HG03565 (cell line): ENCODE measurements around the gene ACTN4.

Source experiments
- ATAC-seq: cut with Tn5 transposase; IDR thresholded peaks from one replicate; pipeline ENCODE4 v1.9.1; 2021; ENCODE audit warnings: mild to moderate bottlenecking, moderate library complexity; ENCODE audit not compliant: unreplicated experiment

ACTN4 gene

DNA sequence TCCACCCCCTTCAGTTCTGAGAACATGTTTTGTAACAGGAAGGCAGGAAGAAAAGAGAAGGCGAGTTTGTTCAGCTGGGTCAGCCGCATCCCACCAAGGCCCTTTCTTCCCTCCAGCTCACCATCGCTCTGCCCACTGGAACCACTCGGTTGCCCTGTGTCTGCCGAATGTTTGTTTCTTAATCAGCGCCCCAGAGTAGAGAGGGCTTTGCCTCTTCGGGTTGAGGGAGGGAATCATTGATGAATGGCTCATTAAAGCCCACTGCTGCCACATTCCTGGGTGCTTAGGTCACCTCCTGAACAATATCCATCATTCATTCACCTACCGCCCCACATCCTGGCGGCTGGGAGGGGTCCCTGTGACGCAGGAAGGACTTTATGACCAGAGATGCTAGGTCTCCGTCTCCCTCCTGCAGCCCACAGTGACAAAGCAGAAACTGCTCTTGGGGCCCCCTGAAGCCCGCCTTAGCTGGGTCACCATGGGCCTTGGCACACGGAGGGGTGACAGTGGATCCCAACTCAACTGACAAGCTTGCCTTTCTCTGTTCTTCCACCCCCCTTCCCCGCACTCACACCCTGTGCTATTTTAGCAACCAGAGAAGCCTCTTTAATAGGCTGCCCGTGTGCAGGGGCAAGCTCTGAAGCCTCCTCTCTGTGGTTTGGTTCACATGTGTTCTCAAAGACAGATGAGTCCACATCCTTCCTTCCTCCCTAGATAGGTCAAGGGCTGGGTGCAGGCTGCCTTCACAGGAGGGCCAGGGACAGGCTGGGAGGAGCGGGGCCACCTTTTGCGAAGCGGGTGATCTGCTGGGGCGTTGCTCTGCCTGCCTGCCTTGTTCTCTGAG is 46.2 kb downstream of the ACTN4 start:
- no peak for ATAC-seq

DNA sequence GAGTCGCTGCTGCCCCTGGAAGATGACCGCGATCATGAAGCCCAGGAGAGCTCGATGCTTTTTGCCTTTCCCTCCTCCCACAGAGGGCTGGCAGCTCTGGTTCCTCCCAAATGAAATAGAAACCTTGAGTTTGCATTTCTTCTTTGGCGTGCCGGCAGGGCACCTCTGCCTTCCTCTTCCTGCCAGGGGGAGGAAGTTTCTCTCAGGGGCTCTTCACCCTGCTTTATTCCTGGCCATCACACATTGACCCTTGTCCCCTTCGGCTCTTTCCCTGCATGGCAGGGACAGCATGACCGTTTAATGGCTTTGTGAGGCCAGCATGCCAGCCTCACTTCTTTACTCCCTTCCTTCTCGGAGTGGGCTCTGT is 47.9 kb downstream of the ACTN4 start:
- no peak for ATAC-seq

DNA sequence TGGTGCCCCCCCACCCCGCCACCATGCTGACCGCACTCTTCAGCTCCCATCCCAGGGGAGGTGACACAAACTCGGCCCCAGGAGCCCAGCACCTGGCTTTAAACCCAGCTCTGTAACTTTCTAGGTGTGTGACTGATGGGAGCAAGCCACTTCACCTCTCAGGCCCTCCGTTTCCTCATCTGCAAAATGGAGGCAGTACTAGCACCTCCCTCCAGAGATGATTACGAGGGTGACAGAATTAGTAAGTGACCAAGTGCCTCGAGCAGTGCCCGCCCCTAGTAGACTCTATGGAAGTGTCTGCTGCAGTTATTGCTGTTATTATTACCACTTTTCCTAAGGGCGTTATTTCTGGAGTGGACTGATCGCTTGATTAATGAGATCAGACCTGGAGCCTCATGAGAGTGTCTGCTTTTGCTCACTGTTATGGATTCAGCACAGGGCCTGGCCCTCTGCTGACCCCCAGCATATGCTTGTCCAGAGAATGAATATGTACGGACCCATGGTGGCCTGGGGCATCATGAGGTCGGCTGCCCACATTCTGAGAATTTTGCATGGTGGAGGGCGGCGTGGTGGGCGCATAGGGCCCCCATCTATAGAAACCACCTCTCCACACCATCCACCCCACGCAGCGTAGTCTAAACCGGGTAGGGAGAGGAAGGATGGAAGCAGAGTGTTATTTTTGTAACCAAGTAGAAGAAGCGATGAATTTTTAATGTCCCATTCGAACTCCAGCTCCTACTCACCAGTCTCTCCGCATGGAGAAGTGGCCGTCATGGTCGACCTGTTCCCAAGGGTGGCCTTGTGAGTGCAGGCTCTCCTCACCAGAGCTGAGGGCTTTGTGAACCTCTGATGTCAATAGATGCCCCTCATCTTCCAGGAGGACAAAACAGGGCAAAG is 48.6 kb downstream of the ACTN4 start:
- ATAC-seq, result no peak

DNA sequence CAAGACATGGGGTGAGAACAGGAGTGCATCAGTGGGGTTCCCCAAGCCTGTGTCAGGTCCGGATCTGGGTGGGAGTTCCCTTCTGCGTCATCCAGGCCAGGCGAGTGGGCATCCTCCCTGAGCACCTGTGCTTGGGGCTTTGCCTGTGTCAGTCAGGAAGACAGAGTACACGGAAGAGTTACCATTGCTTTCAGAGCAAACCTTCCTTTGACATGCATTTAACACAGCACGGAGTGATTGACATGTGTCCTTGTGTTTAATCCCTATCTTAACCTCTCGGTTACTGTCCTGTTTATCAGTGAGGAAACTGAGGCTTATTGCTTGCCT is 49.2 kb downstream of the ACTN4 start:
- no peak for ATAC-seq

DNA sequence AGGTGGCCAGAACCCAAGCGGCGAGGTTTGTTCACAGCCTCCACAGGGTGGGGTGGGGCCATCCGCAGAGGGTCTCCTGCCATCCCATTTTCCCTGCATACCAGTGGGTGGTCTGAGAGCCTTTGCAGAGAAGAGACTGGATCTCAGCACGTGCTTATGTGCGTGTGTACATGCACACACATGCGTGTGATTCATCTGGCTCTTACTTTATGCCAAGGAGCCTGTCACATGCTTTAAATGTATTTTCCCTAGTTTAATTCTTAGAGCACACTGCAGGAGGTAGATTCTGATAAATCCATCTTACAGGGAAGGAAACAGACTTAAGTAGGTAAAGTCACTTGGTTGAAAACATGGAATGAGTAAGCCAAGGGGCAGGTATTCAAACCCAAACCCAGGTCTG is 49.7 kb downstream of the ACTN4 start:
- ATAC-seq, result no peak

DNA sequence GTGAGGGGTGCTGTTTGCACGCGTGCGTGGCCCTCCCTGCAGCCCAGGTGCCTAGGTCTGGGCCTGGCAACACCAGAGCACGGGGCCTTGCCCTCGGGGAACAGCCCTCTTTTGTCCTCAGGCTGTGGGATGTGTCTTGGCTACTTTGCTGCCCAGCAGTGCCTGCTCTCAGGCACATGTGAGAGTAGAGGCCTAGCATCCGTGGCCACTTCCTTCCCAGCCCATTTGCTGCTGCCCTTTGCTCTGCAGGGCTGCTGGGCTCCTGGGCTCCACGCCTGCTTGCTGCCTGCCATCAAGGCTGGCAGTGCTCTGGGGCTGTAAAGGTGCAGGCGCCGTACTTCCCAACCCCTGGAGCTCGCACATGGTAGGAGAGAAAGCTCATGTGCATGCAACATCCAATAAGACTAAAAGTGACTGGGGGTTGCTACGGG is 50.2 kb downstream of the ACTN4 start:
- ATAC-seq, result no peak

DNA sequence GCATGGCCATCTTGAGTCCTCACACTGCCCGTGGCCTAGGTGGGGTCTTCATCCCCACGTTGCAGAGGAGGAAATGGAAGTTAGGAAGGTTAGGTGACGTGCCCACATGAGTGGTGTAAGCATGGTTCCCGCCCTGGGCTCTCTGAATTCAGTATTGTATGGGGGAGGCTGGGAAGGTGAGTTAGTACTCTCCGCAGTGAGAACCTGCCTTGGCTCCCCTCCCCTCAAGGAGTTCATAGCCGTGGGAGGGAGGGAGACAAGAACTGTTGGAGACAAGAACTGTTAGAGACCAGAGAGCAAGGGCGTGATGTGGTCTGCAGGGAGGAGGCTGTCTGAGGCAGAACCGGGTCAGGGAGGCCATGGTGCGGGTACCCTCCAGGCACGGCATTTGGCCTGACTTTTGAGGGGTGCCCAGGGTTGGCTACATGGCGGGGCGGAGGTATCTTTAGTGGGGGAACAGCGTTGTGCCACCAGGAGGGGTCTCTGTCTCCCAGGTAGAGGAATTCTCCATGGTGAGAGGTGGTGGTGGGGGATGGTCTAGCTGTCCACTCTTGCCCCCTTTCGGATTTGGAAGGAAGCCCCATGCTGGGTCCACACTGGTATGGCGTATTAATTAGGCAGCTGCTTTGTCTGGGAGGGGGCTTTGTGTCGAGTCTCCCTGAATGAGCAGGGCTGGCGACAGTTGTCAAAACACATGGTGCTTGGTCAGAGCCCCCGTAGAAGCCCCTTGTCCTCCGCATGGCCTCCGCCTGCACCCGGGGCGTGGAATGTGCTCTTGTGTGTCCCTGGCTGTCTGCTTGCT is 51.0 kb downstream of the ACTN4 start:
- no peak for ATAC-seq

DNA sequence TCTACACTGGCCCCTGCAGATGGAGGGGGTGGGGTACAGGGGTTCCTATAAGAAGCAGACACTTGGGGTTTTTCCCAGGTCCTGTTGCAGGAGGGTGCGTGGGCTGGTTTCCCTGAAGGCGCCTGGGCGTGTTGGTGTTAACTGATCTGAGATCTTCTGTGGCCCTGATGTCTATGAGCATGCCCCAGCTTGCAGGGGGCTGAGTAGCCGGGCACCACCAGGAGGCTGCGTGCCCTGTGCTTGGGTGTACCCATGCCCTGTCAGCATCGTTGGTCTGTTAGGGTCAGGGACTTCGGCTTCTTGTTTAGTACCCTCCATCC is 51.5 kb downstream of the ACTN4 start:
- no peak for ATAC-seq

DNA sequence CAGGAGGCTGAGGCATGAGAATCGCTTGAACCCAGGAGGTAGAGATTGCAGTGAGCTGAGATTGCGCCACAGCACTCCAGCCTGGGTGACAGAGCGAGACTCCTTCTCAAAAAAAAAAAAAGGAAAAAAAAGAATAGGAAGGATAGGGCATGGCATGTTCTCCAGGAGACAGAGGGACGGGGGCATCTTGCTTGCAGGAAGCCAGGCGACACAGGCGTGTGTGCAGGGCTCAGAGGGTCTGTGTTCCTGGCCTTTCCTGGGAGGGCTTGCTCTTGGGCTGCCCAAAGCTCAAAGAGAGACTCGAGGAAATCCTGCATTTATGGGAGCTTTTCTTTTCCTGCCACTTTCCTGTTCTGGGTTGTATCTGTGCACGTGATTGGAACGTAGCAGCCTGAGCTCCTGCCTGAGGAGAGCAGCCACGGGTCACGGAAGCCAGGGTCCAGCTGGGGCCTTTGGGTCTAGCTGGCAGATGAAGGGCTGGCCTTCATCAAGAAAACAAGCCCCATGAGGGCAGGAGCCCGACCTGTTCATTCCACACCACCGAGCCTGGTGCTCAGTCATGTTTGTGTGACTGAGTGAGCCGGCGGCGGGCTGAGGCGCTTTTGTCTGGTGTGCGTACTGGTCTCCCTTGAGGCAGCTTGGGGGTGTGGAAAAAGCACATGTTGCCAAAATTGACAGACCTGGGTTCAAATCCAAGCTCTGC is 52.3 kb downstream of the ACTN4 start:
- no peak for ATAC-seq

DNA sequence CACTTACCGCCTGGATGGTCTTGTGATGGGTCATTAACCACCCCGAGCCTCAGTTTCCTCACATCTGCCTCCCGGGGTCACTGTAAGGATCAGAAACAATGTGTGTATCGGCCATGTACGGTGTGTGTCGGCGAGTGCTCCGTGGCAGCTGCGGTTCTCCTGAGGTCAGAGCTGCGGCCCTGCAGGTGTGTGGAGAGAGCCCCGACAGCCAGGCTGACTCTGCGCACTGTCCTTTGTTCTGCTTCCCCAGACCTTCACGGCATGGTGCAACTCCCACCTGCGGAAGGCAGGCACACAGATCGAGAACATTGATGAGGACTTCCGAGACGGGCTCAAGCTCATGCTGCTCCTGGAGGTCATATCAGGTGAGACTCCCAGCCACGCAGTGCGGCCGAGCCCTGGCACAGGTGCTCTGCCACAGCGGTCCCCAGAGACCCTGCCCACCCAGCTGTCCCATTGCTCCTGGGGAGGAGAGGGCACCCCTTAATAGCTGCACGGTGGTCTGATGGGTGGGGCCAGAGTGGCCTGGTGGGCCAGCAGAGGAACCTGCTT is 53.0 kb downstream of the ACTN4 start:
- no peak for ATAC-seq

DNA sequence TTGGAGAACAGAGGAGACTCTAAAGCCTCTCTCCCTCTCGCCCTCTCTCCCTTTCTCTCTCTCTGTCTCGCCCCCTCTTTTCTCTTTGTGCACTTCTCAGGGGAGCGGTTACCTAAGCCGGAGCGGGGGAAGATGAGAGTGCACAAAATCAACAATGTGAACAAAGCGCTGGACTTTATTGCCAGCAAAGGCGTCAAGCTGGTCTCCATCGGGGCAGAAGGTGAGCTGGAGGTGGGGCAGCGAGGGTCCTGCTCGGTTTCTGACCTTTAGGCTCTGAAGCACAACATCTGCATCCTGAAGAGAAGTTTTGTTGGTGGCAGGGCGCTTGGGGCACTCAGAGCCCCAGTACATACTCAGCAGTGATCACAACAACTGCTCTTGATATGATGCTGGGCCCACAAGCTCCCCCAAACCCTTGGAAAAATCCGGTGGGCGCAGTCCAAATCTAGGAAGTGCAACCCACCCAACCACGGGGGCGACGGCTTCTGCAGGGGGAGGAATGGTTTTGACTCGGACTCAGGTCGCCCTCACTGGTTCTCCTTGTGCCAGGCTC is 53.5 kb downstream of the ACTN4 start:
- no peak for ATAC-seq

DNA sequence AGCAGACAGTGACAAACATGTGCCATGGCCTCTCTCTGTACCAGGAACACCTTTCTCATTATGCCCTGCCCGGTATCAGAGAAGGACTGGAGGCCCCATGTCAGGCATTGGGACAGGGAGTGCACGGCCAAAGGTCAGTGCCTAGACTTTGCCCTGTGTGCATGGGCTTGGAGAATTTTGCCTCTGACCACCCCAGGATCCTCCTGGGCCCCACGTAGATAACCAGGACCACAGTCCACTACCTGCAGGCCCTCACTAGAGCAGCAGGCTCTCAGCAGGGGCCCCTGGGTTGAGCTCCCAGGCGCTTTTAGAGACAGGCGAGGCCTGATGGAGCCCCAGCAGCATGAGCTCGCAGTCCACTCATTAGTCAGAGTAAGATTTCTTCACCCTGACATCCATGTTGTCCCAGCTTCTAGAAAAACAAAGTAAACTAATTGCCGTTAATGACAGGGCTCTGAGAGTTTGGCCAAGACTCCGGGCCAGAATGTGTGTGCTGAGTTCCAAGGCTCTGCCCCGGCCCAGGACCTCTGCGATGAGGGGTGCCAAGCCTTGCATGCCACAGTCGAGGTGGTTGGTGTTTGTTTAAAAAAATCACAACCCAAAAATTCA is 54.1 kb downstream of the ACTN4 start:
- ATAC-seq, result no peak

DNA sequence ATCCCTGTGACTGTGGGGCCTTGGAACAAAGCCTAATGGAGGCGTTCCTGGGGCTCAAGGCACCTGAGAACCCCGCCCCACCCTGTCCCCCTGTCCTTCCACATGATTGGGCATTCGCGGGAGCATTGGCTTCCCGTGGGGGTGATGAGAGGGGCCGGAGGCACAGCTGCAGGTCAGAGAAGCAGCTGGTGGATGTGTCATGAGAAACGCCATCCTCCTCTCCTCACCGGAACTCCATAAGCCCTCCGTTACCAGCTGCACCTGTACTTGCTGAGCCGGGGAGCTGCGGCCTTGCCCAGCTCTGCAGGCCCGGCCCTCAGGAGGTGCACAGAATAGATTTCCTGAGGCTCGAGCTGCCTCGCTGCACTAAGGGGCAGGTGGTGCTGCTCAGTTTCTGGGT is 54.8 kb downstream of the ACTN4 start:
- ATAC-seq, result no peak

DNA sequence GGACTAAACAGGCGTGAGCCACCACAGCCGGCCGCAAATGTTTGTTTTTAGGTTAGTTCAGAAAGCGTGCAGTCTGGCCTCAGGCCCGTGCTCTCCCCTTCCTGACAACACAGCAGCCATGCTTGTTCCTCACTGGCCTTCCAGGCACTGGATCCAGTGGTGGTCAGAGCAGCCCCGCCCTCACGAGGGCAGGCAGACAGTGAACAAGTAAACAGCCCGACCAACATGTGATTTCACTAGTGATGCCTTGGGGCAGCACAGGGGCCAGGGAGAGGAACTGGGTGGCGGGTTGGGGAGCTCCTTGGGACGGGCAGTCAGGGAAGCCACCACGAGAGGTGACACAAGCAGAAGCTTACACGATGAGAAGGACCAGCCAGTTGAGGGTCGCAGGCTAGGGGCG is 56.1 kb downstream of the ACTN4 start:
- ATAC-seq, result no peak

DNA sequence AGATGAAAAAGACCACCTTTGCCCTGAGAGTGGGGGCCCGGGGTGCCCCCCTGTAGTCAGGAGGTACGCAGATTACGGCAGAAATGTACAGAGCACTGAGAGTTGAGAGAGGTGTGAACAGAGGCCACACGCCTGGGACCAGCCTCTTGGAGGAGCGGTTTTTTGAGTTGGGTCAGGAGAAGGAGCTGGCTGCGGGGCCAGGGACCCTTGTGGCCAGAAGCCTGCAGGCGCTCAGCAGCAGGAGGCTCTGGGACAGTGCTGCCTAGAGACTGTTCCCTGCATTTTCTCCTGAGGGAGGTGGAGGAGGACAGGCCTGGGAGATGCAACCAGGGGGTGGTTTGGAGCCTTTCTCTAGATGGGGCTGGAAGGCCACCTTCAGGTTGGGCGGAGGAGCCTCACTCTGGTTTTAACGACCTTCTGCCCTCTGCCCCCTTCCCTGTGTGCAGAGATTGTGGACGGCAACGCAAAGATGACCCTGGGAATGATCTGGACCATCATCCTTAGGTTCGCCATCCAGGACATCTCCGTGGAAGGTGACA is 57.1 kb downstream of the ACTN4 start:
- ATAC-seq, result no peak

DNA sequence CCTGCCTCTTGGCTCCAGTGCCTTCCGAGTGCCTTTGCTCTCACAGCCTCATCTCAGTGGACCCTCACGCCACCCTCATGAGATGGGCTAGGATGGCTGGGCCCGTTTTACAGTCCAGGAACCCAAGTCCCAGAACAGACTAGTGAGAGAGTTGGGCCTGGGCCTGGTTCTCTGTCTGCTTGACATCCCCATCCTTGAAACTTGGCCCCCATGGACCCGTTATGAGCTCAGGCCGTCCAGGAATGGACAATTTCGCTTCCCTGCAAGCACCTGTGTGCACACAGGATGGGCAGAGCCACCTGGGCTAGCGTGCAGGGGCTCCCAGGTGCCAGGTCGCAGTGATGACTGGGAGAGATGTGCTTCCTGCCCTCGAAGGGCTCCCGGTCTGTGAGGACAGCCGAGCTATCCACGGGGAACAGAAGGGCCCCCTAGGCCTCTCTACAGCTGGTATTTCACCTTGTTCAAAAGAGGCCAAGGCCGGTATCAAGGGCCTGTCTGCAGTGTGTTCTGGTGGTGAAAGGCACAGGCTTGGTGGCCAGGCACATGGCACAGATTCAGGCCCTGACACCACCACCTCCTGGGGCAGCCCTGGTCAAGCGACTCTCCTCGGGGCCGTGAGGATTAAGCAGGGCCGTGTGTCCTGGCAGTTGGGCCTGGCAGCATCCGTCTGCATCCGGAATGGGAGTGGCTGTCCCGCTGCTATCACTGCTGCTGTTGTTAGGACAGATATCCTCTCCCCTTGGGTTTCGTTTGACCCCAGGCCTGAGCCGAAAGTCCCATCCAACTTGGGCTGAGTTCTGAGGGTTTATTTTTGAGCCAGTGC is 58.0 kb downstream of the ACTN4 start:
- ATAC-seq, result no peak

DNA sequence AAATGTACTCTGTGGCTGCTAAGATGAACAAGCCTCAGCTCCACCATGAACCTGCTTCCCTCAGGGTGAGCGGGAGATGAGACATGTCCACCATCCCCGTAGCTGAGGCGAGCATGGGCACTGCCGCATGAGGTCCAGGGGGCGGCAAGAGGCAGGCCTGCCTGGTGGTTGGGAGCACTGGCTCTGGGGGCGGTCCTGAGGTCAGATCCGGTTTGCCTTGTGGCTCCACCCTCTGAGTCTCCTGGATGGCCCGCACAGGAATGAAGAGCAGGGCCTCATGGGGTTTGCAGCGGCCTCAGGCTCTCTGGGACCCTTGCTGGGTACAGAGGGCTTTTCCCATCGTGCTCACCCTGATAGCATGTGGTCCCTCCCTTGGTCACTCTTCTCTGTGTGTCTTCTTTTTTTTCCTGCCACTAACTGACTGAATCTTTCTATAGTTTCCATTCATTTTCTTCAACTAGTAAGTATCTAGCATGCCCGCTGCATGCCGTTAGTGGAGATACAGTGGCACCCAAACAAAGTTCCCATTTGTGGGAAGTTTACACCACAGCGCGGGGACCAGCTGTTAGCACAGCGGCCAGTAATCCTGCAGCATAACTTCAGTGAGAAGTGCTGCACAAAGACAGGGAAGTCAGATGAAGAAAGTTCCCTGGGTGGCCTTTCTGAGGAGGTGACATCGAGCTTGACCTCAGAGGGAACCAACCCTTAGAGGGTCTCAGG is 59.5 kb downstream of the ACTN4 start:
- ATAC-seq, result no peak

DNA sequence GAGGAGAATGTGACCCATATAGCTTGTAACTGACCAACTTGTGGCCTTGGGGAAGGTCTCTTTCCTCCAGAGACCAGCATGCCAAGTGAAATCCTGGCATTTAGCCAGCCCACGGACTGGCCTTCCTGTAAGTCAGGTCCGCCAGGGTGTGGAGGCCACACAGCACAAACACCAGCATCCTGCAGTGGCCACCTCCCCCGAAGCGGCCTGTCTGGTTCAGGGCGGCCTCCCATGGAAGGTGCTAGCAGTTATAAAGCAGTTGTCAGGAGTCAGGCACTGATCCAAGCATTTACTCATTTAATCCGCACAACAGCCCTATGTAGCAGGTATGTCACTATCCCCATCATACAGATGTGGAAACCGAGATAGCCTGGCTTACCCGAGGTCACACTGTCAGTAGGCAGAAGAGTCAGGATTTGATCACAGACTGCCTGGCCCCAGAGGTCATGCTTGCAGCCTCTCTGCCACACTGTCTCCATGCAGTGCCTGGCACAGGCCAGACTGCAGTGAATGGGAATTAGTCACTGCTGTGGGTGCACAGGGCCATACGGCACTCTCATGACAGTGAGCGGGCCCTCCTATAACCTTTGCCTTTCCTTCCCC is 60.2 kb downstream of the ACTN4 start:
- ATAC-seq, result no peak
